KMS-11 (cell line): ENCODE data around the gene TAC4.

Experiments used
- H2AFZ ChIP-seq: fragments of 200-600 bp; sonication (generic); 2 replicates; pipeline ENCODE4 v1.6.1; 2016; ENCODE audit warnings: antibody characterized with exemption, mixed run types, low read depth
- H3K27ac ChIP-seq: fragments of 200-600 bp; sonication (generic); 2 replicates; pipeline ENCODE4 v1.6.1; 2016; ENCODE audit warnings: mild to moderate bottlenecking, mixed run types
- H3K27me3 ChIP-seq: fragments of 200-600 bp; sonication (generic); 2 replicates; pipeline ENCODE4 v1.6.1; 2017; ENCODE audit warnings: mild to moderate bottlenecking, low read depth, mixed run types, moderate library complexity; ENCODE audit not compliant: insufficient read depth
- H3K36me3 ChIP-seq: fragments of 200-600 bp; sonication (generic); 2 replicates; pipeline ENCODE4 v1.6.1; 2017; ENCODE audit warnings: mild to moderate bottlenecking, mixed run types; ENCODE audit not compliant: insufficient read depth
- H3K4me1 ChIP-seq: fragments of 200-600 bp; sonication (generic); 2 replicates; pipeline ENCODE4 v1.6.1; 2016; ENCODE audit warnings: mild to moderate bottlenecking, low read depth, mixed run types; ENCODE audit not compliant: poor library complexity, severe bottlenecking
- H3K4me2 ChIP-seq: fragments of 200-600 bp; sonication (generic); 2 replicates; pipeline ENCODE4 v1.7.0; 2016; ENCODE audit warnings: mild to moderate bottlenecking, mixed run types
- H3K4me3 ChIP-seq: fragments of 200-600 bp; sonication (generic); IDR thresholded peaks from 2 replicates; pipeline ENCODE4 v1.6.1; 2017; ENCODE audit warnings: low read depth, low read length, mixed read lengths; ENCODE audit not compliant: insufficient read depth
- H3K79me2 ChIP-seq: fragments of 200-600 bp; sonication (generic); 2 replicates; pipeline ENCODE4 v1.6.1; 2016; ENCODE audit warnings: low read depth, mixed run types; ENCODE audit not compliant: insufficient read depth
- H3K9ac ChIP-seq: fragments of 200-600 bp; sonication (generic); 2 replicates; pipeline ENCODE4 v1.6.1; 2016; ENCODE audit warnings: mild to moderate bottlenecking, mixed run types
- H4K20me1 ChIP-seq: fragments of 200-600 bp; sonication (generic); 2 replicates; pipeline ENCODE4 v1.6.1; 2016; ENCODE audit warnings: mild to moderate bottlenecking, mixed run types; ENCODE audit not compliant: insufficient read depth
- CTCF ChIP-seq: fragments of 200-600 bp; sonication (generic); conservative IDR thresholded peaks from 2 replicates; pipeline ENCODE4 v1.6.1; 2017; ENCODE audit warnings: low read depth, mild to moderate bottlenecking, antibody characterized with exemption, low read length, moderate library complexity, mixed read lengths

Gene TAC4

GRCh38 chr17:49861150-49861884 lies 13.4 kb upstream of the TAC4 start:
- Histone ChIP-seq H3K4me2 (no peak overlapping the region), H3K4me3 (no peak overlapping the region)

GRCh38 chr17:49859991-49860953 lies 12.4 kb upstream of the TAC4 start:
- Histone ChIP-seq H2AFZ (no peak overlapping the region), H3K9ac (no peak overlapping the region), H3K27ac (no peak overlapping the region), H3K27me3 (peaks cover 66% of the 10 kb centered on the region), H3K36me3 (no peaks in the 10 kb centered on the region), H3K4me2 (no peak overlapping the region), H3K4me3 (no peak overlapping the region), H3K79me2 (no peaks in the 10 kb centered on the region), H3K4me1 (peaks cover 2% of the 10 kb centered on the region), H4K20me1 (no peaks in the 10 kb centered on the region)
- no peak for TF ChIP-seq CTCF

More at GRCh38 chr17:49861150-49861884, 13.4 kb upstream of the TAC4 start:
- no peak overlapping the region for H3K27ac ChIP-seq
- H3K36me3 ChIP-seq, result no peaks in the 10 kb centered on the region
- H3K4me1 ChIP-seq, result peaks cover 2% of the 10 kb centered on the region
- peak; percentile 99 for TF ChIP-seq CTCF
- peaks cover 69% of the 10 kb centered on the region for H3K27me3 ChIP-seq
- H3K9ac ChIP-seq, result no peak overlapping the region
- no peak overlapping the region for H2AFZ ChIP-seq
- H4K20me1 ChIP-seq, result no peaks in the 10 kb centered on the region
- no peaks in the 10 kb centered on the region for H3K79me2 ChIP-seq

- no peak overlapping the region for H3K27ac ChIP-seq
- no peaks in the 10 kb centered on the region for H3K79me2 ChIP-seq
- H3K4me3 ChIP-seq, result no peak overlapping the region
- peaks cover 2% of the 10 kb centered on the region for H3K4me1 ChIP-seq
- no peak for TF ChIP-seq CTCF
- no peak overlapping the region for H3K4me2 ChIP-seq
- H2AFZ ChIP-seq, result no peak overlapping the region
- no peaks in the 10 kb centered on the region for H3K36me3 ChIP-seq
- no peaks in the 10 kb centered on the region for H4K20me1 ChIP-seq
- H3K9ac ChIP-seq, result no peak overlapping the region
- H3K27me3 ChIP-seq, result peaks cover 70% of the 10 kb centered on the region
Measured at GRCh38 chr17:49858796-49859195, 10.9 kb upstream of the TAC4 start.

- no peaks in the 10 kb centered on the region for H3K4me1 ChIP-seq
- no peaks in the 10 kb centered on the region for H3K36me3 ChIP-seq
- no peak overlapping the region for H3K27ac ChIP-seq
- H3K9ac ChIP-seq, result no peak overlapping the region
- TF ChIP-seq CTCF, result no peak
- no peaks in the 10 kb centered on the region for H3K79me2 ChIP-seq
- no peak overlapping the region for H2AFZ ChIP-seq
- no peaks in the 10 kb centered on the region for H4K20me1 ChIP-seq
- H3K4me2 ChIP-seq, result no peak overlapping the region
- H3K4me3 ChIP-seq, result no peak overlapping the region
- H3K27me3 ChIP-seq, result peaks cover 84% of the 10 kb centered on the region
Measured at GRCh38 chr17:49854126-49854525, 6.3 kb upstream of the TAC4 start.
